Measurements from ENCODE around the gene TLK1.
"Not testable (repeated sequence)": the region's sequence is repeated elsewhere in the genome, so short reads cannot be mapped to it uniquely, and the experiment has no call there.

DNA sequence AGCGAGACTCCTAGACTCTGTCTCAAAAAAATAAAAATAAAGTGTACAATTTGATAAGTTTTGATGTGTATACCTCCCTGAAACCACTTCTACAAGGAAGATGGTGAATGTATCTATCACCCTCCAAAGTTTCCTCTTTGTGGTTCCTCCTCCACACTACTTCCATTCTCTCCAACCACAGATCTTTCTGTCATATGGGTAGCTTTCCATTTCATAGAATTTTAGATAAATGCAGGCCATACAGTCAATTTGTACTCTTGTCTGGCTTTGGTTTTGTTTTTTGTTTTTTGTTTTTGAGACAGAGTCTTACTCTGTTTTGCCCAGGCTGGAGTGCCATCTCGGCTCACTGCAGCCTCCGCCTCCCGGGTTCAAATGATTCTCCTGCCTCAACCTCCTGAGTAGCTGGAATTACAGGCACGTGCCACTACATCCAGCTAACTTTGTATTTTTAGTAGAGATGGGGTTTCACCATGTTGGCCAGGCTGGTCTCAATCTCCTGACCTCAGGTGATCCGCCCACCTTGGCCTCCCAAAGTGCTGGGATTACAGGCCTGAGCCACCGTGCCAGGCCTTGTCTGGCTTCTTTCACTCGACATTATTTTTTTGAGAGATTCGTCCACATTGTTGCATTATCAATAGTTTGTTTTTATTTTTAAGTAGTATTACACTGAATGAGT is 2.0 kb upstream of the TLK1 start:
- TF ChIP-seq POLR2AphosphoS5 (IDR thresholded peaks at IDR 0.05; ENCODE audit: low read length); YY1 (IDR thresholded peaks at IDR 0.05; ENCODE audit: low read depth, low read length); YBX1 (IDR thresholded peaks at IDR 0.05); ETV6 (conservative IDR thresholded peaks at IDR 0.05 in 1 of 2, IDR thresholded peaks at IDR 0.05 in 1 of 2; ENCODE audit: borderline replicate concordance in 1 of 2, low read depth in 1 of 2); MTA3 (IDR thresholded peaks at IDR 0.05; ENCODE audit: borderline replicate concordance, low read length); CREB1 (IDR thresholded peaks at IDR 0.05; ENCODE audit: low read depth); POLR2A (IDR thresholded peaks at IDR 0.05; ENCODE audit: low read depth, low read length); ZNF207 (IDR thresholded peaks at IDR 0.05; ENCODE audit: borderline replicate concordance); REST (IDR thresholded peaks at IDR 0.05; ENCODE audit: low read depth, low read length); CTCF (IDR thresholded peaks at IDR 0.05 in 2 of 3, conservative IDR thresholded peaks at IDR 0.05 in 1 of 3; ENCODE audit: control insufficient read depth in 2 of 3, extremely low read depth in 1 of 3, insufficient read depth in 1 of 3, low read depth in 3 of 3, low read length in 3 of 3); NBN (IDR thresholded peaks at IDR 0.05); CEBPB (IDR thresholded peaks at IDR 0.05; ENCODE audit: borderline replicate concordance in 1 of 2, low read depth in 2 of 2, low read length in 2 of 2); EZH2 (IDR thresholded peaks at IDR 0.05; ENCODE audit: borderline replicate concordance, control insufficient read depth, low read depth, low read length): not testable (repeated sequence)
- TF ChIP-seq, protein P1, sequence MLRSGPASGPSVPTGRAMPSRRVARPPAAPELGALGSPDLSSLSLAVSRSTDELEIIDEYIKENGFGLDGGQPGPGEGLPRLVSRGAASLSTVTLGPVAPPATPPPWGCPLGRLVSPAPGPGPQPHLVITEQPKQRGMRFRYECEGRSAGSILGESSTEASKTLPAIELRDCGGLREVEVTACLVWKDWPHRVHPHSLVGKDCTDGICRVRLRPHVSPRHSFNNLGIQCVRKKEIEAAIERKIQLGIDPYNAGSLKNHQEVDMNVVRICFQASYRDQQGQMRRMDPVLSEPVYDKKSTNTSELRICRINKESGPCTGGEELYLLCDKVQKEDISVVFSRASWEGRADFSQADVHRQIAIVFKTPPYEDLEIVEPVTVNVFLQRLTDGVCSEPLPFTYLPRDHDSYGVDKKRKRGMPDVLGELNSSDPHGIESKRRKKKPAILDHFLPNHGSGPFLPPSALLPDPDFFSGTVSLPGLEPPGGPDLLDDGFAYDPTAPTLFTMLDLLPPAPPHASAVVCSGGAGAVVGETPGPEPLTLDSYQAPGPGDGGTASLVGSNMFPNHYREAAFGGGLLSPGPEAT (IDR thresholded peaks at IDR 0.05; ENCODE audit: low read depth), result not testable (repeated sequence)
